Measurements from ENCODE around the gene RSRC2. TPM values are rescaled to one million over a fixed set of nuclear protein-coding genes. Genes with fewer than 3 reads are reported as not detected.

Gene RSRC2
- total RNA-seq, 1 experiment from 2014 or later, result 68.7 TPM

- POLR2A ChIA-PET, result no interaction called here
- no peak overlapping the region for H3K27ac ChIP-seq (ENCODE audit: low read depth, low read length)
These were observed 20.6 kb upstream of the RSRC2 start for GRCh38 chr12:122547330-122547729.

More at GRCh38 chr12:122547330-122547729, 20.6 kb upstream of the RSRC2 start:
- Histone ChIP-seq H3K79me2 (ENCODE audit: insufficient read depth, low read length) (no peaks in the 10 kb centered on the region; the same call in 1 of the 2 replicates), H3K36me3 (ENCODE audit: control insufficient read depth in 1 of 2, insufficient read depth in 2 of 2, low read length in 2 of 2) (peaks cover 37 to 53% of the 10 kb centered on the region in 2 experiments), H4K20me1 (ENCODE audit: insufficient read depth) (no peaks in the 10 kb centered on the region), H3K9me2 (ENCODE audit: insufficient read depth) (no peaks in the 10 kb centered on the region), H3K9me3 (ENCODE audit: control insufficient read depth in 1 of 2, insufficient read depth in 1 of 2, low read depth in 1 of 2, low read length in 2 of 2) (no peaks in the 10 kb centered on the region), H3K27me3 (ENCODE audit: insufficient read depth, low read length) (no peaks in the 10 kb centered on the region), H3K4me1 (ENCODE audit: control insufficient read depth in 1 of 2, insufficient read depth in 2 of 2, low read length in 2 of 2) (no peaks in the 10 kb centered on the region), H3K4me3 (replicated peaks in 1 of 2; ENCODE audit: low read depth in 1 of 2, low read length in 2 of 2) (no peak overlapping the region), H3K9ac (ENCODE audit: low read length) (no peak overlapping the region), H3K4me2 (ENCODE audit: low read length) (no peak overlapping the region), H2AFZ (ENCODE audit: low read depth, low read length, poor library complexity, severe bottlenecking) (no peak overlapping the region)
- ChIA-PET RAD21 (ENCODE audit: low non-redundant PET in 1 of 2, low total read pairs in 2 of 2, uncharacterized antibody in 2 of 2, unreplicated experiment in 2 of 2) (no interaction called here), CTCF (no interaction called here)
- no TSS peak for BruUV-seq (replicated peaks)
- intact Hi-C loops (cut with micrococcal nuclease), result no loop called here
- no peak for DNase-seq (ENCODE audit: low read depth, low spot score)
- no peak for ATAC-seq
- TF ChIP-seq EZH2 (IDR thresholded peaks at IDR 0.05) (no peak), ZFX (IDR thresholded peaks at IDR 0.05) (no peak), ATF3 (IDR thresholded peaks at IDR 0.05) (no peak), SP1 (IDR thresholded peaks at IDR 0.05; ENCODE audit: low read depth) (no peak), REST (IDR thresholded peaks at IDR 0.05; ENCODE audit: low read depth) (no peak), JUND (IDR thresholded peaks at IDR 0.05) (no peak), ELF1 (IDR thresholded peaks at IDR 0.05; ENCODE audit: borderline replicate concordance, low read depth) (no peak), TCF7L2 (IDR thresholded peaks at IDR 0.05; ENCODE audit: borderline replicate concordance, extremely low read depth, insufficient read depth, insufficient read length) (no peak), ZNF274 (IDR thresholded peaks at IDR 0.05; ENCODE audit: low read depth, low read length) (no peak), CTCF (IDR thresholded peaks at IDR 0.05 in 2 of 3, conservative IDR thresholded peaks at IDR 0.05 in 1 of 3; ENCODE audit: borderline replicate concordance in 1 of 3, insufficient read depth in 1 of 3, low read depth in 2 of 3, low read length in 2 of 3) (no peak), CBX3 (IDR thresholded peaks at IDR 0.05; ENCODE audit: low read depth) (no peak), POLR2A (IDR thresholded peaks at IDR 0.05; ENCODE audit: borderline replicate concordance, extremely low read depth, insufficient read depth, insufficient read length) (no peak), YY1 (IDR thresholded peaks at IDR 0.05; ENCODE audit: extremely low read depth, insufficient replicate concordance, low read depth, low read length) (no peak), CEBPB (IDR thresholded peaks at IDR 0.05; ENCODE audit: low read depth) (no peak), SRF (IDR thresholded peaks at IDR 0.05; ENCODE audit: low read depth) (no peak), RAD21 (IDR thresholded peaks at IDR 0.05; ENCODE audit: low read depth) (no peak), ZBTB33 (IDR thresholded peaks at IDR 0.05; ENCODE audit: extremely low read depth, insufficient replicate concordance, low read length) (no peak), EGR1 (IDR thresholded peaks at IDR 0.05; ENCODE audit: low read depth) (no peak), FOSL1 (IDR thresholded peaks at IDR 0.05; ENCODE audit: low read depth) (no peak), EZH2phosphoT487 (IDR thresholded peaks at IDR 0.05; ENCODE audit: borderline replicate concordance) (no peak)
